ENCODE measurements around the gene CCDC9. TPM values are rescaled to one million over a fixed set of nuclear protein-coding genes. Genes with fewer than 3 reads are reported as not detected.

CCDC9 gene
- total RNA-seq, 1 donor from 2014 or later: 26.1 TPM

- H3K36me3 Mint-ChIP-seq (ENCODE audit: low read depth): no peaks in the 10 kb centered on the region
- no peaks in the 10 kb centered on the region for H3K9me3 Mint-ChIP-seq
- no peak overlapping the region for H3K4me3 Mint-ChIP-seq
- H3K4me1 Mint-ChIP-seq: peaks cover 5% of the 10 kb centered on the region
- peaks cover 21% of the 10 kb centered on the region for H3K27me3 Mint-ChIP-seq (ENCODE audit: low read depth)
- TF ChIP-seq, protein P1, sequence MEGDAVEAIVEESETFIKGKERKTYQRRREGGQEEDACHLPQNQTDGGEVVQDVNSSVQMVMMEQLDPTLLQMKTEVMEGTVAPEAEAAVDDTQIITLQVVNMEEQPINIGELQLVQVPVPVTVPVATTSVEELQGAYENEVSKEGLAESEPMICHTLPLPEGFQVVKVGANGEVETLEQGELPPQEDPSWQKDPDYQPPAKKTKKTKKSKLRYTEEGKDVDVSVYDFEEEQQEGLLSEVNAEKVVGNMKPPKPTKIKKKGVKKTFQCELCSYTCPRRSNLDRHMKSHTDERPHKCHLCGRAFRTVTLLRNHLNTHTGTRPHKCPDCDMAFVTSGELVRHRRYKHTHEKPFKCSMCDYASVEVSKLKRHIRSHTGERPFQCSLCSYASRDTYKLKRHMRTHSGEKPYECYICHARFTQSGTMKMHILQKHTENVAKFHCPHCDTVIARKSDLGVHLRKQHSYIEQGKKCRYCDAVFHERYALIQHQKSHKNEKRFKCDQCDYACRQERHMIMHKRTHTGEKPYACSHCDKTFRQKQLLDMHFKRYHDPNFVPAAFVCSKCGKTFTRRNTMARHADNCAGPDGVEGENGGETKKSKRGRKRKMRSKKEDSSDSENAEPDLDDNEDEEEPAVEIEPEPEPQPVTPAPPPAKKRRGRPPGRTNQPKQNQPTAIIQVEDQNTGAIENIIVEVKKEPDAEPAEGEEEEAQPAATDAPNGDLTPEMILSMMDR (conservative IDR thresholded peaks at IDR 0.05): no peak
- H3K27ac Mint-ChIP-seq (ENCODE audit: unreplicated experiment): no peak overlapping the region
- DNase-seq (ENCODE audit: low read depth, low spot score): no peak
Observed at GRCh38 chr19:47306303-47306702, 50.0 kb downstream of the CCDC9 start.

DNA sequence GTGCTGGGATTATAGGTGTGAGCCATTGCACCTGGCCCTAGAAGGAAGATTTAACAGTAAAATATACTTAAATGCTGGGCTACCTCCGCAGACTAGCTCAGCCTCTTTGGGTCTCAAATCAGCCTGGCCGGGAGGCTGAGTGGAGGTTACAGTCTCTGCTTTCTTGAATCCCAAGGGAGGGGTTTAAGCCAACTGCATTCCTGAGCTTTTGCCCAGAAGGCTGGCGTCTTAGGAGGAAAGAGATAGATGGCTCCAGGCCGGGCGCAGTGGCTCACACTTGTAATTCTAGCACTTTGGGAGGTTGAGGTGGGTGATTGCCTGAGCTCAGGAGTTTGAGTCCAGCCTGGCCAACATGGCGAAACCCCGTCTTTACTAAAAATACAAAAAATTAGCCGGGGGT lies 52.7 kb downstream of the CCDC9 start:
- no peak for DNase-seq (ENCODE audit: low read depth, low spot score)
- Mint-ChIP-seq H3K27ac (ENCODE audit: unreplicated experiment) (no peak overlapping the region), H3K36me3 (ENCODE audit: low read depth) (no peaks in the 10 kb centered on the region)

DNA sequence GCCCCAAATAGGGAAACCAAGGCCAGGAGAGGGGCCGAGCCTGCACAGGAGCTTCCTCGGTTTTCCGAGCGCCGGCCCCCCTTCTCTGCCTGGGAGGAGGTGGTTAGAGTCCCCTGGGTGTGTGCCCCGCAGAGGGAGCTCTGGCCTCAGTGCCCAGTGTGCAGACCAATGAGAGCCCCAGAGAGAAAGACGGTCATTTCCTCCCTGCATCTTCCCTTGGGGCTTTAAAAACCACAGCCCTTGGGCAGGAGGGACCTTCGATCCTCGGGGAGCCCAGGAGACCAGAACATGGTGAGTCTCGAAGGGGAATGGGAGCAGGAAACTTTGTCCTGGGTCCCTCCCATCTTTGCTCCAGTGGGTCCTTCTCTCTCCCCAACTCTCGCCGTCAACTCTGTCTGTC lies 53.3 kb downstream of the CCDC9 start, which contains the start of gene C5AR1:
TSS of gene C5AR1 (plus strand) at position 254 of the 400 bp plus-strand sequence. CDS start at position 289, 35 bp downstream.
- DNase-seq (ENCODE audit: low read depth, low spot score): no peak
- peaks cover 26% of the 10 kb centered on the region for H3K27me3 Mint-ChIP-seq (ENCODE audit: low read depth)
- H3K27ac Mint-ChIP-seq (ENCODE audit: unreplicated experiment): no peak within 1 kb of the TSS
- TF ChIP-seq, protein P1 (conservative IDR thresholded peaks at IDR 0.05): no peak
- H3K4me3 Mint-ChIP-seq: no peak within 1 kb of the TSS
- no peaks in the 10 kb centered on the region for H3K36me3 Mint-ChIP-seq (ENCODE audit: low read depth)
- H3K4me1 Mint-ChIP-seq: peaks cover 5% of the 10 kb centered on the region
- H3K9me3 Mint-ChIP-seq: no peaks in the 10 kb centered on the region

More for the DNA sequence above, 52.7 kb downstream of the CCDC9 start:
- H3K27me3 Mint-ChIP-seq (ENCODE audit: low read depth): peaks cover 25% of the 10 kb centered on the region
- TF ChIP-seq, protein P1 (conservative IDR thresholded peaks at IDR 0.05): no peak
- no peak overlapping the region for H3K4me3 Mint-ChIP-seq
- peaks cover 5% of the 10 kb centered on the region for H3K4me1 Mint-ChIP-seq
- no peaks in the 10 kb centered on the region for H3K9me3 Mint-ChIP-seq

DNA sequence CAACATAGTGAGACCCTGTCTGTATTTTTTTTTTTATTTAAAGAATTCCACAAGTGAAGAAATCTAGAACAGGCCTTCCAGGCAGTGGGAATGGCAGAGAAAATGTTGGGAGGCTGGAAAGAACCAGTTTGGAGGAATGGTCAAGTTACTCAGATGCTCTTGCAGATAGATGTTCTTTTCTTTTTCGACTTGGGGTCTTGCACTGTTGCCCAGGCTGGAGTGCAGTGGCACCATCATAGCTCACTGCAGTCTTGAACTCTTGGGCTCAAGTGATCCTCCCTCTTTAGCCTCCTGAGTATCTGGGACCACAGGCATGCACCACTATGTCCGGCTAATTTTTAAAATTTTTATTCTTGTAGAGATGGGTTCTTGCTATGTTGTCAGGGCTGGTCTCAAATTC lies 54.0 kb downstream of the CCDC9 start:
- TF ChIP-seq, protein P1 (conservative IDR thresholded peaks at IDR 0.05): no peak
- no peak overlapping the region for H3K27ac Mint-ChIP-seq (ENCODE audit: unreplicated experiment)
- no peaks in the 10 kb centered on the region for H3K36me3 Mint-ChIP-seq (ENCODE audit: low read depth)

DNA sequence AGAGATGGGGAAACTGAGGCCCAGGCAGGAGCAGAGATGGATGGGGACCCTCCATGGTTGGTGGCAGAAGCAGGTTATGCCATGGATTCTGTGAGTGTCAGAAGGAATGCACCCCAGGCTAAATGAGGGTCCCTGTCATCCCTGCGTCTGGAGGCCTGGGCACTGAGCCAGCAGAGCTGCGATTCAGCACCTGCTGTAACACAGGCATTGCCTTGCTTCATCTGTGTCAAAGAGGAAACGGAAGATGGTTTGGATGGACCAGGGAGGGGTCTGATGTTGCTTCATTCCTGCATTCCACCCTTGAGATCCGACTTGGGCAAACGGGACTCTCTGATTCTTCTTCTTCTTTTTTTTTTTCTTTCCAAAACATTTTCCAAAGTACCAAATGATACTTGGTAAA lies 54.5 kb downstream of the CCDC9 start:
- H3K9me3 Mint-ChIP-seq: no peaks in the 10 kb centered on the region
- H3K36me3 Mint-ChIP-seq (ENCODE audit: low read depth): no peaks in the 10 kb centered on the region
- H3K4me3 Mint-ChIP-seq: no peak overlapping the region
- peaks cover 30% of the 10 kb centered on the region for H3K27me3 Mint-ChIP-seq (ENCODE audit: low read depth)
- no peak for DNase-seq (ENCODE audit: low read depth, low spot score)
- no peak overlapping the region for H3K27ac Mint-ChIP-seq (ENCODE audit: unreplicated experiment)
- no peaks in the 10 kb centered on the region for H3K4me1 Mint-ChIP-seq
- TF ChIP-seq, protein P1 (conservative IDR thresholded peaks at IDR 0.05): no peak

More for the DNA sequence above, 54.0 kb downstream of the CCDC9 start:
- Mint-ChIP-seq H3K27me3 (ENCODE audit: low read depth) (peaks cover 28% of the 10 kb centered on the region), H3K9me3 (no peaks in the 10 kb centered on the region), H3K4me3 (no peak overlapping the region), H3K4me1 (peaks cover 2% of the 10 kb centered on the region)
- no peak for DNase-seq (ENCODE audit: low read depth, low spot score)

All from neural crest cell (in vitro differentiated cells).